Activated T-cell treated with anti-CD3 and anti-CD28 coated beads for 24 hours (primary cell): Measurements from ENCODE around the gene C1orf50.

Experiments
- DNase-seq: peaks from one replicate; pipeline ENCODE4 v3.0.0-alpha.2; 2020; ENCODE audit warnings: low read depth

C1orf50 gene

DNA sequence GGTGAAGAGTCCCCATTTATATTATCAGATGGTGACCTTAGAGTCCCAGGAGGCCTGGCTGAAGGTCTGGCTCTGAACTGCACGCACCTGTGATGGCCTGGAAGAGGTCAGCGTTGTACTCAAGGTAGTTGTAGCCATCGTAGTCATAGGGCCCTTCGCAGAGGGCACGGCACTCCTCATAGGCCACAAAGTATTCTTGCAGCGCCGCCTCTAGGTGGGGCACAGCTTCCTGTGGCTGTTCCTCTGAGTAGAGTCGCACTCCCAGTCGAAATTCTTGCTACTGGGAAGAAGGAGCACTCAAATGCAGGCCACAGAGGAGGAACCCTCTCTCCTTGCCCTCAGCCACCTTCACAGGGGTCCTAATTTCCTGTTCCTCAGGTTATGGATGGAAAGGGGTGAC is 7.9 kb upstream of the C1orf50 start:
- DNase-seq: no peak

GRCh38 chr1:42761567-42761966 is 5.5 kb upstream of the C1orf50 start:
- DNase-seq: no peak

GRCh38 chr1:42762269-42762668 is 4.8 kb upstream of the C1orf50 start:
- no peak for DNase-seq

- no peak for DNase-seq
These were observed 1.8 kb upstream of the C1orf50 start for GRCh38 chr1:42765269-42765668.

- DNase-seq: peak; percentile 25
These were observed 963 bp upstream of the C1orf50 start for GRCh38 chr1:42765832-42766740.

DNA sequence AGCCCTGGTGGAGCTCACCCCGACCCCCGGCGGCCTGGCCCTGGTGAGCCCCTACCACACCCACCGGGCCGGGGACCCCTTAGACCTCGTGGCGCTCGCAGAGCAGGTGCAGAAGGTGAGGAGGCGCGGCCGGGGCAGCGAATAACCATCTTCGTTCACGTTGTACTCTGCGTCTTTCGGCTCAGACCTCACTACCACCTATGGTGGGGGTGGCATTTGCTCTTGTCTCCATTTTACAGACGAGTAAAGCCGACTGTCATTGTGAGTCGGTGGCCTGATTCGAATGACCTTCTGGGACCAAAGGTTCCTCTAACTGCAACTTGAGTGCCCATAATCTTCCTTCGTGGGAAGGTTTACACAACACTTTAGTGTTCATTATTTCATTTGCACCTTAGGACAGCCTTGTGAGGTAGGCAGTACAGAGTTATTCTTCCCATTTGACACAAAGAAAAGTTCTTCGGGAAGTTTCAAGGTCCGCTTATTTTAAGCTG is 506 bp downstream of the C1orf50 start:
- DNase-seq: no peak

DNA sequence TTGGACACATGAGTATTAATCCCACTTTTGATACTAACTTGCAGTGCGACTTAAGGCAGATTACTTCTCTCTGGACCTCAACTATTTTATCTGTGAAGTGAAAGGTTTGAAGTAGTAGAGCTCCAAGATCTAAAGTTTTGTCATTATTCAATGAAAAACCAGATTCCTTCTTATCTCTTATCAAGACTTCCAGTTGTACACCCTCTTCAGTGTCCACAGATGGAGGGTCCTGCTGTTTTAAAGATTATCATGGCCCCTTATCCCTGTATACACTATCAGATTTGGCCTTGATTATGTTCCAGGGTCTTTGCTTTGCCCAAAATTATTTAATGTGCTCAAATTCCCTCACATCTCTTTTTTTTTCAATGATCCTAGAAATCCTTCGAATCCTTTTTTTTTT is 1.1 kb downstream of the C1orf50 start:
- no peak for DNase-seq

GRCh38 chr1:42769811-42770210 is 2.8 kb downstream of the C1orf50 start:
- no peak for DNase-seq

- DNase-seq: no peak
These were observed 6.4 kb downstream of the C1orf50 start for GRCh38 chr1:42773420-42773819.

DNA sequence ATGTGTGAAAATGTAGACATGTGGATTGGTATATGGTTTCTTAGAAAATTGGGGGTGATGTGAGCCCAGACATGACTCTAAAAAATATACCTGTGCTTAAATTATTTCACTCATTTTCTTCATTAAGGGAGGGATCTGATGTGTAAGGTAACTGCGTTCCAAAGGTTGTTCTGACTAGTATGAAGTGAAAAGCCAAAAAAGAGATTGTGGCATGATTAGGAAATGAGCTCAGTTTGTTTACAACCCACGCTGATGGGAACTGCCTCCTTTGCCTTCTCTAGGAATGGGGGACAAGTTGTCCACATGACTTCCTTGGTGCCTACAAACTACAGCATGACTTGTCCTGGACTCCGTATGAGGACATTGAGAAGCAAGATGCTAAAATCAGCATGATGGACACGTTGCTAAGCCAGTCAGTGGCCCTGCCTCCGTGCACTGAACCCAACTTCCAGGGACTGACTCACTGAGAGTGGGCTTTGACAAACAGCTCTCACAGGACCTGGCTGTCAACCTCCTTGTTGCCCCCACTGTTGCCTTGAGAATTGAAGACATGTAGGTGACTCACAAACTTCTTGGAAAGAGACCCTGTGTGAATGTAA is 8.0 kb downstream of the C1orf50 start:
- DNase-seq: no peak

DNA sequence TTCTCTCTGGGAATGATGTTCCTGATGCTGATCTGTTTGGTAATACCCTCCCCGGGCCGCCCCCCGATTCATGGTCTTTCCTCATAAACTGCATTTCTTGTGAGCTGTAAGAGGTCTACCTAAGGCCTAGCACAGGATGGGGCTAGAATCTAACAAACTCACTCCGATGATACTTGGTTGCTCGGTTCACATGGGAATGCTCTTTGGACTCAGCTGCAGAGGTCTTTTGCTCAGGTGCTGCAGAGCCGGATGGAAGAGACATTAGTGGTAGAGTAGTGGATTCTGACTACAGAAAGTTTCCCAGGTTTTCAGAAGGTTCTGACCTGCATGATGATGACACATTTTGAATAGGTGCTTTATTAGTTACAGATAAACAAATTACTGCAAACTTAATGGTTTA is 9.5 kb downstream of the C1orf50 start:
- DNase-seq: no peak

- DNase-seq: no peak
These were observed 10.8 kb downstream of the C1orf50 start for GRCh38 chr1:42777852-42778251.

DNA sequence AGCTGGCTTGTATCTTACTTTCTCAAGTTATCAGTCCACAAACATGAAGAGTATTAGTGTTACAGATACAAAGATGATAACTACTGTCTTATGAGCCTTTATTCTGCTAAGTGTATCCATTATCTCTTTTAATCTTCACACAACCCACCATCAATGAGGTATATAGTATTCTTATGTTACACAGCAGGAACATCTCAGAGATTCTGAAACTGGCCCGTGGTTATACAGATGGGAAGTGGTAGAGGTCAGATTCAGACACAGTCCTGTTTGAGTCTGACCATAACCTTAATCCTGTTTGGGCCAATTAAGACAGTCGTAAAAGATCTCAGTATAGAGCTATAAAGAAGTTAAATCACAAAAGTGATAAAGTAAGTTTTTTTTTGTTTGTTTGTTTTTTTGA is 12.7 kb downstream of the C1orf50 start:
- DNase-seq: no peak

DNA sequence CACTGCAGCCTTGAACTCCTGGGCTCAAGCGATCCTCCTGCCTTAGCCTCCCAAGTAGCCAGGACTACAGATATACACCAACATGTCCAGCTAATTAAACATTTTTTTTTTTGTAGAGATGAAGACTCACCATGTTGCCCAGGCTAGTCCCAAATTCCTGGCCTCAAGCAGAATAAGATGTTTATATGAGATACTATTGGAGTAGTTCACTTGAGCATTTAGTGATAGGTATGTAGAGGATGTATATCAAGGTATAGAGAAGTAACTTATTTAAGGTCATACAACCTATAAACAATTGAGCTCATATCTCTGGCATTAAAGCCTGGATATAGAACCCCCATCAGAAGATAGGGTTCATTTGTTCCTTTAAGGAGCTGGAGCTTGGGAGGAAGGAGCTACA is 13.1 kb downstream of the C1orf50 start:
- no peak for DNase-seq

DNA sequence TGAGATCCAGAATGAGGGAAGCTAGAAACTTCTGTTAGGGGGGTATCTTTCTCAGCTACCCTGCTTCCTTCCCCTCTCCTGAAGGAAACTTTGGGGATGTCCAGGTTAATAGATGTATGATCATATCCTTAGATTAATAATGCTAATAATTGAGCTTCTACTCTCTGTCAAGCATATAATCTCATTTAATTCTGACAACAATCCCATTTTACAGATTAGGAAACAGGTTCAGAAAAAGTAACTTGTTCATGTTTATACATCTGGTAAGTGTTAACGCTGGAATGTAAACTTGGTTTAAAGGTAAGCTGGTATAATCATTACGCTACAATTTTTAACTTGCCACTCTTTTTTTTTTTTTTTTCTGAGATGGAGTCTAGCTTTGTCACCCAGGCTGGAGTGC is 16.0 kb downstream of the C1orf50 start:
- DNase-seq: no peak

DNA sequence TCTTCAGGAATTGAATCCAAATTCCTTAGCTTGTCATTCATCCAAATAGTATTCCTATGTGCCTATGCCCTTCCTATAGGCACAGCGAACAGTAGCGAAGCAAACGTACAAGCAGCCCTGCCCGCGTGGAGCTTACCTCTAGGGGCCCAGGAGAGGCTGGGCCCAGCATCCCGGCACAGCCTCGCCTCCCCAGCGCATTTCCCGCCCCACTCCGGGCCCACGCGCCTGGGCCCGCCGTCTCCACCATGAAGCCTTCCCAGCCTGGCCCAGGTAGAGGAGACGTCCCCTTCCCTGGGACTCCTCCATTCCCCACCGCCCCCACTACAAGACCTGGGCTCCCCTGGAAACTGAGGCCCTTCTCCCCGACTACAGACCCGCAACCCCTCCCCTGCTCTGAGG is 17.5 kb downstream of the C1orf50 start:
- no peak for DNase-seq

DNA sequence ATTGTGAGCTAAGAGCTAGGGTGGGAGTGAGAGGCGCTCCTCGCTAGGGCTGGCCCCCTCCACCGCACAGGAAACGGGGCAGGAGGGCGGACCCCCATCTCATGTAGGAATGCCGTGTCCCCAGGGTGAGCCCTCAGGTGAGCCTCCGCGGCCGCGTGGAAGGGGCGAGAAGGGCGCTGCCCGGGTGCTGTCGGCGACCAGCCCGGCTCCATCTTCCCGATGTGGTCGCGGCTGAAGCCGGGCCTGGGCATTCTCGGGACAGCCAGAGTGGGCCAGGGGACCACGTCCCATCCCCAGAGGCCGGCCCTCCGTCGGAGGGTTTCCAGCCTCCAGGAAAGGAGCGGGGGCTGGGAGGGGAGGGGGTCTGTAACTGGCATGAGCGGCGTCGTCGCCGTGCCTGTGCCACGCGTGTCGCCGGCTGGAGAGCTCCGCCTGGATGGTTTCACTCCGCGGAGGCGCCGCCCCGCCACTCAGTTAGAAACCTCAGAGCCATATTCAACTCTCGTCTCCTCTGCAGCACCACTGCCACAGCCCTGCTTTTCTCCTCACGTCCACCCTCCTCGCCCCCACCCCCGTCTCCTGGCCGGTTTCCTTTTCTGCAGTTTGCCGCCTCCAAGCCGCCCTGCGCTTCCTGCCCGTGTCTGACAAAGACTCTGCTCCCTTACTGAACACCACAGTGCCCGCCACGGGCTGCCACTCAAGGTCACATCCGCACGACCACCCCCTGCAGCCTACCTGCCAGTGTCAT is 18.1 kb downstream of the C1orf50 start, which contains the start of gene TMEM269:
Gene TMEM269 (plus strand): TSS at position 46 of the 748 bp plus-strand sequence. CDS start 4,903 bp downstream, outside the sequence.
- peak; percentile 21 for DNase-seq

GRCh38 chr1:42786097-42786496 is 19.0 kb downstream of the C1orf50 start:
- DNase-seq: no peak

- DNase-seq: no peak
These were observed 21.0 kb downstream of the C1orf50 start for GRCh38 chr1:42788021-42788420.

DNA sequence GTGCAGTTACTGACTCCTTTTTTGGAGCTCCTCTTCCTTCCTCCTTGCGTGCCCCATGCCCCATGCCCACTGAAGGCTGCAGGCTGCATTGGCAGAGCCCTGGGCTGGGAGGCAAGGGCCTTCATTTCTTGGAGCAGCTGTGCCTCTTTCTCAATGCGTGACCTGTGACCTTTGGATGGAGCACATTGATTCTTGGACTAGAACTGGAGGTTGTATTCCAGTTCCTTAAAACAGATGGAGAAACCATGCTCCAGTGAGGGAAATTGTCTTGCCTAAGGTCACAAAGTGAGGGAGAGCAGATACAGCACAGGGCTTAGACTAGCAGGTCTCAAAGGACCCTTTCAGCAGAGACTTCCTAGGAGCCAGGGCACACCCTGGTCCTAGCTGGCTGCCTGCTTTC is 26.8 kb downstream of the C1orf50 start:
- no peak for DNase-seq

- DNase-seq: no peak
These were observed 30.4 kb downstream of the C1orf50 start for GRCh38 chr1:42797414-42797813.

- no peak for DNase-seq
These were observed 30.9 kb downstream of the C1orf50 start for GRCh38 chr1:42797979-42798378.
